Left ventricle myocardium superior (tissue), 1 donor: Measurements from ENCODE around the gene AADACL4. TPM values are rescaled to one million over a fixed set of nuclear protein-coding genes. Genes with fewer than 3 reads are reported as not detected.
"Not testable (repeated sequence)": the region's sequence is repeated elsewhere in the genome, so short reads cannot be mapped to it uniquely, and the experiment has no call there.

Source experiments
- ATAC-seq: fragments of 200-7000 bp; cut with Tn5 transposase; one replicate; pipeline ENCODE4 v1.9.1; 2020; ENCODE audit warnings: mild to moderate bottlenecking, moderate library complexity
- DNase-seq: peaks from one replicate; pipeline ENCODE4 v3.0.0-alpha.2; 2020
- intact Hi-C: fragments of 100-400 bp; cut with micrococcal nuclease; formaldehyde crosslinking; loops from one replicate; pipeline ENCODE4 v1.11.0; 2022
- total RNA-seq: library from RNA; stranded (reverse); fragmentation: NEBNext Ultra II Directional; extraction: Animal tissue kit (Norgen Biotek cat#: 25700); gene quantifications from one replicate; pipeline ENCODE4 v1.2.1, GENCODE V29; 2021
- donor health status: DM: no; HTN: yes; CAD: no; lungs with severe emphysema.

The AADACL4 gene
- total RNA-seq, 1 donor from 2014 or later: not detected

DNA sequence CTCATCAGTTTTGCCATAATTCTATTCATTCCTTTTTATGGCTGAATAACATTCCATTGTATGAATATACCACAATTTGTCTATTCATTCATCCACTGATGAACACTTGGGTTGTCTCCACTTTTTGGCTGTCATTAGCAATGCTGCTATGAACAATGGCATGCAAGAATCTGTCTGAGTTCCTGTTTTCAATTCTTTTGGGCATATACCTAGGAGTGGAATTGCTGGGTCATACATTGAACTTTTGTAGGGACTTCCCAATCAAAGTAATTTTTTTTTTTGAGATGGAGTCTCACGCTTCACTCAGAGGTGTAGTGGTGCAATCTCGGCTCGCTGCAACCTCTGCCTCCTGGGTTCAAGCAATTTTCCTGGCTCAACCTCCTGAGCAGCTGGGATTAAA is 34.9 kb downstream of the AADACL4 start:
- ATAC-seq (no peak), DNase-seq (no peak)
- intact Hi-C loops: no loop called here

DNA sequence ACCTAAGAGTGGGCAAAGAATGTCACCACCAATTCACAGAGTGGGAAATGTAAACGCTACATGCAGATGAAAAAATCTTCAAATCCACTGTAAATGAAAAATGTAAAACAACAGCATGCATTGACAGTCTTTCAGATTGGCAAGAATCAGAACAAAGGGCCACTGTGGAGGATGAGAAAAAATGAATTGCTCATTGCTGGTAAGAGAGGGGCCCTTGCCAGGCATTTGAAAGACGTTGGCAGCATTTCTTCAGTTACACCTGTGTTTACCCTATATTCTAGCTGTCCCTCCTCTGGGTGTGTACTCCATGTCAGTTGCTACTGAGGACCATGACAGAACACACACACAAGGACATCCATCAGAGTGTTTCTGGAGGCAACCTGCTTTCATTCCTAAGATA is 46.3 kb downstream of the AADACL4 start:
- intact Hi-C loops: no loop called here
- DNase-seq: no peak
- no peak for ATAC-seq

DNA sequence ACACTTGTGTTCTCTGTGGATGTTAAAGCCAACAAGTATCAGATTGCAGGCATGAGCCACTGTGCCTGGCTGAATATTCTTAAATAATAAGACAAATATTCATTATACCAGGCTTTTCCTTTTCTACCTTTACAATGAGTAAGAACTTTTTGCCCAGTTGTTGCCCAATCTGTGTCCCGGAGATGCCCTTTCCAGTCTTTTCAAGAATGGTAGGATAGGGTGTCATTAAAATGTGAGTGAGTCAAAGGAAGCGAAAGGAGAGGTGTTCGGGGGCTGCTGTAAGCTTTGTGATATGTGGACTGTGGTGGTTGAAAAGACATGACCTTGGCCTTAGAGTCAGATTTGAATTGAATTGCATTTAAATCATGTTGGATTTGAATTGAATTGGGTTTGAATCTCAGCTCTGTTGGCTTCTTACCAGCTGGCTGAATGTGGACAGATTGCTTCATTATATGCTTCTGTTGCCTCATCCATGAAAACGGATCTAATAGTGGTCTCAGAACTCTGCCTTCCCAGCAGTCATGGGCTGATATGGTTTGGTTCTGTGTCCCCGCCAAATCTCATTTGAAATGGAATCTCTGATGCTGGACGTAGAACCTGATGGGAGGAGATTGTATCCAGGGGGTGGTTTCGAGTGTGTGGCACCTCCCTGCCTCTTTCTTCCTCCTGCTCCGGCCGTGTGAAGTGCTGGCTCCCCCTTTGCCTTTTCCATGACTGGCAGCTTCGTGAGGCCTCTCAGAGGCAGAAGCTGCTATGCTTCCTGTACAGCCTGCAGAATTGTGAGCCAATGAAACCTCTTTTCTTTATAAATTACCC is 49.3 kb downstream of the AADACL4 start:
- DNase-seq (no peak), ATAC-seq (no peak)
- intact Hi-C loops: no loop called here

DNA sequence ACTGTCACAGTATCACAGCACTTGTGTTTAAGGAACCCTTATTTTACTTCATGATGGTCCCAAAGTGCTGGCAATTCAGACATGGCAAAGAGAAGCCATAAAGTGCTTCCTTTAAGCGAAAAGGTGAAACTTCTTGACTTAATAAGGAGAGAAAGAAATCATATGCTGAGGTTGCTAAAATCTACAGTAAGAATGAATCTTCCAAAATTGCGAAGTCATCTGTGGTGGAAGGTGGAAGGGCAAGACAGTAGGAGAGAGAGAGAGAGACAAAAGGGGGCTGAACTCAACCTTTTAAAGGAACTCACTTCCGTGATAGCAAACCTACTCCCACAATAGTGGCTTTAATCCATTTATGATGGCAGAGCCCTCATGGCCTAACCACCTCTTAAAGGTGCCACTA is 52.8 kb downstream of the AADACL4 start:
- DNase-seq (no peak), ATAC-seq (no peak)
- intact Hi-C loops: no loop called here

DNA sequence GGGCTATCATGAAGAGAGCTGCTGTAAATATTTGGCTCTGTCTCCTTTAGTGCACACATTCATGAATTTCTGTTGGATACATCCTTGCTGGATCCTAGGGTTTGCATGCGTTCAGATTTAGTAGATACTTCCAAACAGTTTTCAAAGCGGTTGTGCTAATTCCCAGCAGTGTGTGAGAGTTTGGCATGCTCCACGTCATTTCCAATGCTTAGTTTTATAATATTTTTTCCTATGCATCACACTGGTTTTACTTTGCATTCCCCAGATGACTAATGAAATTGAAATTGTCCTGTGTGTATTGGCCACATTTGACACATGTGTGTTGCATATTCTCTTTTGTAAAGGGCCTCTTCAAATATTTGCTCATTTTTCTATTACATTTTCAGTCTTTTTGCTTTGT is 53.5 kb downstream of the AADACL4 start:
- ATAC-seq: no peak
- intact Hi-C loops: no loop called here
- no peak for DNase-seq

DNA sequence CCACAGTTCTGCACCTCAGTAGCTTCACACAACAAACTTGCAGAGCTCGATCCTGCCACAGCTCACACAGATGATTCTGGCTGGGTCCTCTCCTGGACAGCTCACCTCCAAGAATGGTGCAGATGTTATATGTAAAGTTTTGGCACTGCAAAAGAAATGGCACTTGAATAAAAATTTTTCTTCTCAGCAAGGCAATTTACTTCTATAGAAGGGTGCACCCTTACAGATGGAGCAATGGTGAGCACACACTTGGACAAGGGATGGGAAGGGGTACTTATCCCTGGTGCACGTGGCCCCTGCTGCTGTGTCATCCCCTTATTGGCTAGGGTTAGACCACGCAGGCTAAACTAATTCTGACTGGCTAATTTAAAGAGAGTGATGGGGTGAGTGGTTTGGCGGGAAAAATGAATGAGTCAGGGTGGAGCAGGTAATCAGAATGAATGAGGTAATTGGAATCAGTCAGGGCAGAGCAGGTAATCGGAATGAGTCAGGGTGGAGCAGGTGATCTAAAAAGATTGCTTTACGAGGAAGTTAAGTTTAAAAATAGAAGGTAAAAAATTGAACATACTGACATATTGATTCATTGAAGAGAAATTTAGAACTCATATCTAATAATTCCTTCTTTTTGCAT is 60.1 kb downstream of the AADACL4 start:
- intact Hi-C loops: no loop called here
- DNase-seq: no peak
- no peak for ATAC-seq

DNA sequence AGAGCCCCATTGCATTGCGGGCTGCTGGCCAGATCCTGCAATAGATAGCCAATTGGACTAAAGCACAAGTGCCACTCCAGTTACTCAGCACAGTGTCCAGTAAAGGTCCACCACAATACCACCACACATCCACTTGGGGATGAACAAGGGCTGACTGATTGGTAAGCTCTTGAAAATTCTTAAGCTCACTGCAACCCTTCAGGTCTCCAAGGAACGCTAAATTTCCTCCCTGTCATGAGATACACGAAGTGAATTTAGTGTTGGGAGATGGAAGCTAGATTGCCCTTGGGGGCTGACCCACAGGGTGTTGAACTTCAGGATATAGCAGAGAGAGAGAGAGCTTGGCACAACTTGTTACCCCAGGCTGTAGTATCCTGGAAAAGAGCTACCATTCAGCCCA is 62.2 kb downstream of the AADACL4 start:
- no peak for ATAC-seq
- DNase-seq: no peak
- intact Hi-C loops: no loop called here

DNA sequence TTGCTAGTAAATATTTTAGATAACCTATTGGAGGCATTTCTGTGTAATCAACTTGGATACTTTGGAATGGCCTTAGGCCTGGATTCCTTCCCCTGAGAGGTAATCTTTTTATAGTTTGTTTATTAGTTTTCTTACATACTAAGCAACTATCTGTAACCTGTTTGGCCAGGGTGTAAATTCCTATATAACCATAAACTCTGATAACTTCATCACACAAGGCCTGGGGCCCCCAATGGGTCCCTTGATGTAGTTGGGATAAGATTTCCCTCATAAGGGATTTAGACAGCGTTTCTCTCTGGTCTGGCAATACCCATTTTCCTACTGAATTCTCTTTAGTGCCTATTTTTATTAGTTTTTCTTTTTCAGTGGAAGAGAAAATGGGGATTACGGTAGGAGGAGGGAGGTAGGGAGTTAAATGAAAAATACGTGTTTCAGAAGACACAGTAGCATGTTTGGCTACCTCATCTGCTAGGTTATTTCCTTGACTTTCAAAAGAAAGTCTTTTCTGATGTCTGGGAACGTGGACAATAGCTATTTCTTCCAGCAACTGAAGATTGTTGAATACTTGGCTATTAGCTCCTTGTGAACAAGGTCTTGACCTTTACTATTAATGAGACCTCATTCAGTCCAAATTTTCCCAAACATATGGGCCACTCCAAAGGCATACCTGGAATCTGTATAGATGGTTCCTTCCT is 64.7 kb downstream of the AADACL4 start:
- intact Hi-C loops: no loop called here
- DNase-seq: no peak
- ATAC-seq: no peak

DNA sequence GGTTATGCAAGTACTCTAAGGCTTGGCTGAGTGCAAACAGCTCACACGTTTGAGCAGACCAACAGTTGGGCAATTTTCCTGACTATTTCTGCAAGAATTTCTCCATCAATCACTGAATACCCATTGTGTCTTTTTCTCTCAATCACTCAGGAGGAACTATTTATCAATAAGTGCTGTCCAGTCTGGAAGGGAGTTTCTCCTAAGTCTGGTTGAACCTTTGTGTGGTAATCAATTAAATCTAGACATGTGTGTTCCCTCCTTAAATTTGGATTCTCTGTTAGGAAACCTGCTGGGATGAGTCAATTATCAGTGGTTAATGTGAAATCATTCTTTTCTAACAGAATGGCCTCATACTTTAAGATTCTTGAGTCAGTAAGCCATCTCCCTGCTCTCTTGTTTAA is 65.2 kb downstream of the AADACL4 start:
- no peak for ATAC-seq
- no peak for DNase-seq
- intact Hi-C loops: no loop called here

DNA sequence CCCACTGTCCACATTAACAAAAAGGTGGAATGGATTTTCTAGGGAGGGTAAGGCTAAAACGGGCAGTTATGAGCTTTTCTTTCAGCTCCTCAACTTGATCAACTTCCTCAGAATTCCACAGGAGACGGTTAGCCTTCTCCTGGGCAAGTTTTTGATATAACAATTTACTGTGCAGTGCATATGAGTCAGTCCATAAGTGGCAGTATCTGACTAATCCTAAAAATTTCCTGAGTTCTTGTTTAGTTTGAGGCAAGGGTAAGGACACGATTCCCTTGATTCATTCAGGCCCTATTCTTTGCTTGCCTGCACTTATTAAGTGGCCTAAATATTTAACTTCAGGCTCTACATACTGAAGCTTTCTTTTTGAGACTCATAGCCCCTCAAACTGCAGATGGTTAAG is 65.8 kb downstream of the AADACL4 start:
- DNase-seq (no peak), ATAC-seq (no peak)
- intact Hi-C loops: no loop called here

DNA sequence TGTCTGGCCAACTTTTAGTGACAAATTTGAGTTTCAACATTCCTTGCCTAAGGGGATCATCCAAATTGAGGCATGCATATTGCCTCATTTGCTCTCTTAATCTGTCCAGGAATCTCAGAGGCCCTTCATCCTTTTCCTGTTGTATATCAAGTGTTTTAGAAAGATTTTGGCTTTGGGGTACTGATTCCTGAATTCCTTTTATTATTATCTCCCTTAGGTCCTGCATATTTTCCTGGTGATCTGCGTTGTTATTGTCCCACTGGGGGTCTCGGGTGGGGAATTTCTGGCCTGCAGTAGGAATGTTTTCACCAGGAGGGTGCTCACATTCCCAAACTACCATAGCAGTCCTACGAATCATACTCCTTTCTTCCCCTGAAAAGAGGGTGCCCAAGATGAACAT is 67.7 kb downstream of the AADACL4 start:
- intact Hi-C loops: no loop called here
- DNase-seq (no peak), ATAC-seq (no peak)

DNA sequence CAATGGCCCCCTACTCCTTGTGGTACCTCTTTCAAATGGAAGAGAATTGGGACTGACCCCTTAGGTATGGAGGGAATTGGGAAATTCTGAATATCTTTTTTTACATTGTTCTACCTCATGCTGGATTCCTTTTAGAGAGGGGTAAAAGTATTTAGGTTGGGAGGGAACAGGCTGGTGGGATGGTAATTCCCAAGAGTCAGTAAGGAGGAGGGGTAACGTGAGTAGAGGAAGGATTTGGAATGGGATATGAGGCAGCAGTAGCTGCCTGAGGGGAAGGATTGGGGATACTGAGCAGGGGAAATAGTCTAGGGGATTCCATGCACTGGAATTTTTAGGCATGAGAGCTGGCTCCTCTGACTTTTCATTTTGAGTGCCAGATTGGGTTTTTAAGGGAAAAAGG is 68.2 kb downstream of the AADACL4 start:
- intact Hi-C loops: no loop called here
- no peak for DNase-seq
- ATAC-seq: no peak

DNA sequence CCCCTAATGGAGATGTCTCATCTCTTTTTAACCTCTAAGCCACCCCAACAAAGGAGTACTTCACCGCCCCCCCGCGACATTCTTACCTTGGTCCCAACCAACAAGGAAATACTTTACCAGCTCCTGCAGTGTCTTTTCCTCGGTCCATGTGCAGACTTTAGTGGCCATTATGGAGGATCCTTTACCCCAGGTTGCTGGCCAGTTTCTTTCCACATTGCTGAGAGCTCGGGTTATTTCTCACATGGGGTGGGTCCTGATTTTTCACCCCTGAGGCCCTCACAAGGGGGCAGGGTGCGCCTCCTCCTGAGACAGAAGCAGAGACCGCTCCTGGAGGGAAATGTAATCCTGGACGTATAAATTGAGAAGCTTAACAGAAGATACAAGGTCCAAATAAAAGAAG is 69.0 kb downstream of the AADACL4 start:
- ATAC-seq (no peak), DNase-seq (no peak)
- intact Hi-C loops: no loop called here

DNA sequence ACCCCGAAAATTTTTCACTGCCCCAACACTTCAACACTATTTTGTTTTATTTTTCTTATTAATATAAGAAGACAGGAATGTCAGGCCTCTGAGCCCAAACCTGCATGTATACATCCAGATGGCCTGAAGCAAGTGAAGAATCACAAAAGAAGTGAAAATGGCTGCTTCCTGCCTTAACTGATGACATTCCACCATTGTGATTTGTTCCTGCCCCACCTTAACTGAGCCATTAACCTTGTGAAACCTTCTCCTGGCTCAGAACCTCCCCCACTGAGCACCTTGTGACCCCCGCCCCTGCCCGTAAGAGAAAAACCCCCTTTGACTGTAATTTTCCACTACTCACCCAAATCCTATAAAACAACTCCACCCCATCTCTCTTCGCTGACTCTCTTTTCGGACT is 69.8 kb downstream of the AADACL4 start:
- DNase-seq, intact Hi-C loops, ATAC-seq: not testable (repeated sequence)

DNA sequence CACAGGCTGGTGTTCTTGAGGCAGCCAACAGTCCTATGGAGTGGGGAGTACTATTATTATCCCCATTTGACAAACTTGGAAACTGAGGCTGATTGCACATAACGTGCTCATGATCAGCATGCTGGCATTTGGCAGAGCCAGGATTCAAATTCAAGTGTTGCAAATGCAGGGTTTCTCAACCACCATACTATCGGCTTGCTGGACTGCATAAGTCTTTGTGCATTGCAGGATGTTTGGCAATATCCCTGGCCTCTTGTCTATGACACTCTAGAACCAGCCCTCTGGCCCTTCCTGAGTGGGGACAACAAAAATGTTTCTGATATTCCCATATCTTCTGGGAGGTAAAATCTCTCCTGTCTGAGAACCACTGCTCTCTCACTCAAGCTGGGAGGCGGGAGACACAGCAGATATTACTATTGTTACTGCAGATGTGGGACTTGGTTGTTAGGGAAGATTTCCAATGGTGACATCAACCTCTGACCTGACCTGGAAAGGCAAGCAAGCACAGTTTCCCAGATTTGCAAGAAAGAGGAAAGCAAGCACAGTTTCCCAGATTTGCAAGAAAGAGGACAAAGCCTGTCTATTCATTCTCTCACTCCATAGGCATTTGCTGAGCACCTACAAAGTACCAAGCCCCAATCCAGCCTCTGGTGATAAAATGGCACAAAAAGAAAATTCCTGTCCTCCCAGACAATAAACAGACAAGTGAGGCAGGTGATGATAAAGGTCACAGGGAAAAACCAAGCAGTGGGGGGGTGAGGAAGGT is 71.0 kb downstream of the AADACL4 start:
- intact Hi-C loops: no loop called here
- DNase-seq: no peak

DNA sequence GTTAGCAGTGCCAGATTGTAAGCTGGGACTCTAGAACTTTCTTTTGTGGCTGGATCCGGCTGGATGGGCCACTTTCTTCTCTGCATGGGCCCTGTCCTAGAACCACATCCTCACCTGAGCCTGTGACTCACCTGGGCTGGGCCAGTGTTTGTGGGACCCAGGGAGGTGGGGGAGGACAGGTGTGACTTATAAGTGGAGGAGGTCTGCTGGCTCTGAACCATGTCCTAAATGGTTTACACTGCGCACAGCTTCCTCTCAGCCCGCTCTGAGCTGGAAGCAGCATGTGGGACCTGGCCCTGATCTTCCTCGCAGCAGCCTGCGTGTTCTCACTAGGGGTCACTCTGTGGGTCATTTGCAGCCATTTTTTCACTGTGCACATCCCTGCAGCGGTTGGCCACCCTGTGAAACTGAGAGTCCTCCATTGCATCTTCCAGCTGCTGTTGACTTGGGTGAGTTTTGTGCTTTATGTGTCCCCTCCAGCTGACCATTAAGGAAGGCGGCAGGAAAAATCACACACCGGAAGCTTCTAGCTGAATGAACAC is 72.1 kb downstream of the AADACL4 start, which contains the start of gene AADACL3:
Gene AADACL3, plus strand, starts transcription at position 215 of the 542 bp plus-strand sequence. Its CDS starts 67 bp downstream, at position 282.
- intact Hi-C loops: no loop called here
- no peak for ATAC-seq
- no peak for DNase-seq

More for the DNA sequence above, 71.0 kb downstream of the AADACL4 start:
- ATAC-seq: no peak
